DND-41 (cell line): ENCODE results near the gene HTT.

Source experiments
- EZH2 ChIP-seq: IDR thresholded peaks from 3 replicates; pipeline ENCODE4 v1.6.1; 2012; ENCODE audit warnings: borderline replicate concordance, low read depth, mild to moderate bottlenecking, moderate library complexity, low read length, inconsistent platforms; ENCODE audit not compliant: severe bottlenecking
- TF ChIP-seq, protein P1 (sequence below): IDR thresholded peaks from 2 replicates; pipeline ENCODE4 v1.5.1; 2012; ENCODE audit warnings: borderline replicate concordance, low read length, moderate library complexity, mild to moderate bottlenecking; ENCODE audit not compliant: poor library complexity, severe bottlenecking; ENCODE audit errors: extremely low read depth

DNA sequence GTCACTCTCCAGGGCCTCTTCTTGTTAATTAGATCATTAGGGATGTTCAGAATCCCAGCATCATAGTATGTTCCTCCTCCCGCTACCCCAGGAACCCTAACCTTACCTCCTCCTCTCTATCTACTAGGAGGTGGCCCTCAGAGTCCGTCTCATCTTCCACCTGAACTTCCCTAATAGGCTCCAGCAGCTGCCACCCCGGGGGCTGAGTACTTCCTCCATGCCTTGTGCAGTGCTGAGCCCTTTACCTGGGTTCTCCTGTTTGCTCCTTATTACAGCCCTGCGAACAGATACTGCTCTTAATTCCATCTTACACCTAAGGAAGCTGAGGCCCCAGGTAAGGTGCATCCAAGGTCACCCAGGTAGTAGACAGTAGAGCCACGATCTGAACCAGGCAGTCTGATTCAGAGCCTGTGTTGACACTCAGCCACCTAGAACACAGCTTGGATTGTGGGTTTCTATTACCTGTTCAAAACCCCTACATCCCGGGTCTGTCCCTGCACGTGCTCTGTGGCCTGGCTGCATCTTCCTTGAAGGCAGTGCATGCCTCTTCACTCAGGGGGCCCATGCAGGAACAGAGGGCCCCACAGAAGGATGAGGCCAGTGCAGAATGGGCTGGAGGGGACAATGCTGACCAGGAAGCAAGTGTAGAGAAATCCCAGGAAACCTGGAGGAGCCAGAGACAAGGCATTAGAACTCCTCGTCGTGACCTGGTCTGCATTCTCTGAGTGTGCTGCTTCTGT is 123.1 kb downstream of the HTT start:
- TF ChIP-seq, protein P1, sequence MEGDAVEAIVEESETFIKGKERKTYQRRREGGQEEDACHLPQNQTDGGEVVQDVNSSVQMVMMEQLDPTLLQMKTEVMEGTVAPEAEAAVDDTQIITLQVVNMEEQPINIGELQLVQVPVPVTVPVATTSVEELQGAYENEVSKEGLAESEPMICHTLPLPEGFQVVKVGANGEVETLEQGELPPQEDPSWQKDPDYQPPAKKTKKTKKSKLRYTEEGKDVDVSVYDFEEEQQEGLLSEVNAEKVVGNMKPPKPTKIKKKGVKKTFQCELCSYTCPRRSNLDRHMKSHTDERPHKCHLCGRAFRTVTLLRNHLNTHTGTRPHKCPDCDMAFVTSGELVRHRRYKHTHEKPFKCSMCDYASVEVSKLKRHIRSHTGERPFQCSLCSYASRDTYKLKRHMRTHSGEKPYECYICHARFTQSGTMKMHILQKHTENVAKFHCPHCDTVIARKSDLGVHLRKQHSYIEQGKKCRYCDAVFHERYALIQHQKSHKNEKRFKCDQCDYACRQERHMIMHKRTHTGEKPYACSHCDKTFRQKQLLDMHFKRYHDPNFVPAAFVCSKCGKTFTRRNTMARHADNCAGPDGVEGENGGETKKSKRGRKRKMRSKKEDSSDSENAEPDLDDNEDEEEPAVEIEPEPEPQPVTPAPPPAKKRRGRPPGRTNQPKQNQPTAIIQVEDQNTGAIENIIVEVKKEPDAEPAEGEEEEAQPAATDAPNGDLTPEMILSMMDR, result no peak
- no peak for TF ChIP-seq EZH2
